HL-60/S4 treated with retinoic acid at 250 ng/mL for 4 days and 3 days (cell line): Measurements from ENCODE around the gene PCA3.

Experiments
- in situ Hi-C: fragments of 300-500 bp; cut with MboI; formaldehyde crosslinking; loops from 2 replicates; pipeline ENCODE4 v1.7.0; 2022; ENCODE audit warnings: low sequenced_read_pairs

PCA3 gene

DNA sequence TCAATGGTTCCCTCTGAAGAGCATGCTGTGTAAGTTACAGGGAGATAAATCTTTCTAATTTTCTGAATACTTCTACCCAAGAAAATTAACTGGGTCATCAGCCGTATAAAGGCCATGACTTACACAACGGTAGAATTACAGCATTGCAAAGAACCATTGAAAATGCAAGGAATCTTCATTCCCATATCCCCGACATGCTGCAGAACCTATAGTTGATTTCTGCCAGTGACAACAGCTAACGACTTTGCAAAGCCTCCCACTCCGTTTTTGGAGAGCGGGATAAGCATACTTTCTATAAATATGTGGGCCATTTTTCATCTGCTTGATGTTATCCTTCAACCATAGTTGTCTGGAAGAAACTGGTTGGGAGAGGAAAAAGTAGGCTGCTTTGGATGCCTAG is 56.2 kb downstream of the PCA3 start:
- in situ Hi-C loops = no loop called here

DNA sequence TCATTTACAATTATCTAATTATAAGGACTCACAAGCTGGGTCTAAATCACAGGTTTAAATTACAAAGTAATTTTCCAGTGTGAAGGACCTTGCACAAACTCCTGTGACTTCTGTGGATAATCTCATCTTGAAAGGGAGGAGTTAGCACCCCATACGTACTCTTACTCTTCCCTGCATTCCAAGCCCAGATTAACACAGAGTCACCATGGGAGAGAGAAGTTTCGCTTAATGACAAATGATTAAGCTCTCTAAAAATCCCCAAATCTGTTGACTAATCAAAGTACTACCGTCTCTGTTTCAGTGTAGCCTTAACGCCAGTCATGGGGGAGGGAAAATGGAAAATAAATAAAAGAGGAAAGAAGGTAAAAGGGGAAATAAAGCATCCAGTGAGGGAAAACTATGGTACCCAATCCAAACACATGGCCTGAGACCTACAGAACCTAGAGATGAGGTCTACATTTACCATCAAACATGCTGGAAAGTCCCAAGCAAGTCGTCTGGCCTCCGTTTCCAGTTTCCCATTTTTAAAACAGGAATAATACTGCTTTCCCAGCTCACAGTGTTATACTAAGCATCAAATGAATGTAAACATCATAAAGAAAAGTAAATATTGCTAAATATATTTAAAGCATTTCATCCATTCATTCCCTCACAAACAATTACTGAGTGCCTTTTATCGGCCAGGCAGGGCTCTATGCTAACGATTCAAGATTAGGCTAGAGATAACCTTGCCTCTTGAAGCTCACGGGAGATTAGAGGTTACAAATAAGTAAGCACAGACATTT is 63.2 kb downstream of the PCA3 start:
- in situ Hi-C loops = no loop called here

DNA sequence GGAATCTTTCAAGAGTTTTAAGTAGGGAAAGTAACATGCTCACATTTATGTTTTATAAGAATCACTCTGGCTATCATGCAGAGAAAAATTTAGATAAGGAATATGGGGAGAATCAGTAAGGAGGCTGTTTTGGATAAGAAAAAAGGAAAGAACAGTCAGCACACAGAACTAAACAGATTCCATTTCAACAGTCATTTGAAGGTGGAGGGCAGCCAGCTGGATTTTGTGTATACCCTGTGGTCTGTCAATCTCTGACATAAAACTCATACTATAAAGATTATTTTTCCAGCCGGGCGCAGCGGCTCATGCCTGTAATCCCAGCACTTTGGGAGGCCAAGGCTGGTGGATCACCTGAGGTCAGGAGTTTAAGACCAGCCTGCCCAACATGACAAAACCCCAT is 64.2 kb downstream of the PCA3 start:
- in situ Hi-C loops = no loop called here

DNA sequence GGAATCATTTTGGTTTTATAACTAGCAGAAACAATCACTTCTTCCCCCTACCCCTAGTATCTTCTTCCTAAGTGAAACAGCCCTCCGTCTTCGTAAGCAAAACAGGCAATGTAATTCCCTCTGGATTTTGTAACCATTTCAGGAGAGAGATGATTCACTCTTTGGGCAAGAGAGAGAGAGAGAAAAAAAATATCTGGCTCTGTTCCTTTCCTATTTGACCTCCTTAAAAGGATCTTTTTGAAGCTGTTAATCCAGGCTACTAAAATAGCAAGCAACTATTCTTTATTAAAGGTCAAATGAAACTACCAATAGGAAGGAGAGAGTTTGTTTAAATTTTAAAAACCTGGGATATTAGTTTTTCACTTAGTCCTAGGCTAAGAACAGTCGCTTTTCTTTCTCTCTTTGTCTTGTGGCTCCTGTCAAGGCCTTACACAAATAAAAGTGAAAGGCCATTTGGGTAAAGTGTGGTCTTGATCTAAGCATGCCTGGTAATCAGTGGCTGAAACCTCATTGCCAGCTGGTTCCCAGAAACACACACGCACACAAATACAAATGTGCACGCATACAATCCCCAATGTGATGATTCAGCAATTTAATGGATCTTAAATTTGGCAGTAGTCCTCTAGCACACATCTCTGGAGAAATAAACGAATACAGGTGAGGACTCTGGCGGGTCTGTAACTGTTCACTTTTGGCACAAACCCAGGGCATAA is 71.5 kb downstream of the PCA3 start:
- in situ Hi-C loops = no loop called here
